PC-9 (cell line): ENCODE measurements around the gene KDM4C.

Experiments
- EZH2 ChIP-seq: fragments of 200-600 bp; sonication (generic); IDR thresholded peaks from 2 replicates; pipeline ENCODE4 v1.8.0; 2017; ENCODE audit warnings: antibody characterized with exemption, low read depth
- TF ChIP-seq, protein P1 (sequence below): fragments of 200-600 bp; sonication (generic); conservative IDR thresholded peaks from 2 replicates; pipeline ENCODE4 v1.6.1; 2017; ENCODE audit warnings: mixed run types, antibody characterized with exemption, mild to moderate bottlenecking, moderate library complexity

DNA sequence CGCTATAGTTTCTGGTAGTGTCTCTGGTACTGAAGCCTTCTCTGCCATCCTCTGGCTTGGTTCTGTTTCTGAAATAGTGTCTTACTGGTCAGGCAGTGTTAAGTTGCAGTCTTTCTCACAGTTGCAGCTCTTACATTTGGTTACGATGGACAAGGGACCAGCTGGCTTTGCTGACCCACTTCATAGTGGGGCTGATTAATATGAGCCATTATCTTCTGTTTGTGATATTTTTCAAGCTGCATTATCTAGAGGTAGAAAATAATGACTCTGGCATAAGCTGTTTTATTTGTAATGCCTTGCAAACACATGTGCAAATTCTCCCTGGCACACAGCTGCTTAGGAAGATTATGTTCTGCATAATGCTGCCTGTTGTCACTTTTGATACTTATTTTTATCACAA, 199.1 kb downstream of the KDM4C start:
- TF ChIP-seq, protein P1, sequence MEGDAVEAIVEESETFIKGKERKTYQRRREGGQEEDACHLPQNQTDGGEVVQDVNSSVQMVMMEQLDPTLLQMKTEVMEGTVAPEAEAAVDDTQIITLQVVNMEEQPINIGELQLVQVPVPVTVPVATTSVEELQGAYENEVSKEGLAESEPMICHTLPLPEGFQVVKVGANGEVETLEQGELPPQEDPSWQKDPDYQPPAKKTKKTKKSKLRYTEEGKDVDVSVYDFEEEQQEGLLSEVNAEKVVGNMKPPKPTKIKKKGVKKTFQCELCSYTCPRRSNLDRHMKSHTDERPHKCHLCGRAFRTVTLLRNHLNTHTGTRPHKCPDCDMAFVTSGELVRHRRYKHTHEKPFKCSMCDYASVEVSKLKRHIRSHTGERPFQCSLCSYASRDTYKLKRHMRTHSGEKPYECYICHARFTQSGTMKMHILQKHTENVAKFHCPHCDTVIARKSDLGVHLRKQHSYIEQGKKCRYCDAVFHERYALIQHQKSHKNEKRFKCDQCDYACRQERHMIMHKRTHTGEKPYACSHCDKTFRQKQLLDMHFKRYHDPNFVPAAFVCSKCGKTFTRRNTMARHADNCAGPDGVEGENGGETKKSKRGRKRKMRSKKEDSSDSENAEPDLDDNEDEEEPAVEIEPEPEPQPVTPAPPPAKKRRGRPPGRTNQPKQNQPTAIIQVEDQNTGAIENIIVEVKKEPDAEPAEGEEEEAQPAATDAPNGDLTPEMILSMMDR, result no peak
- no peak for TF ChIP-seq EZH2
